ENCODE measurements around the gene PTPN20.

Gene PTPN20

GRCh38 chr10:47021850-47022249, 110.6 kb downstream of the PTPN20 start:
- no peak for DNase-seq (ENCODE audit: low spot score)

- no peak for DNase-seq (ENCODE audit: low spot score)
Measured at GRCh38 chr10:47022311-47023131, 111.3 kb downstream of the PTPN20 start.

GRCh38 chr10:47023237-47024045, 112.2 kb downstream of the PTPN20 start:
- no peak for DNase-seq (ENCODE audit: low spot score)

- no peak for DNase-seq (ENCODE audit: low spot score)
Measured at GRCh38 chr10:47024046-47024322, 112.8 kb downstream of the PTPN20 start.

- DNase-seq (ENCODE audit: low spot score) = peak; percentile 45
Measured at GRCh38 chr10:47024399-47025252, 113.4 kb downstream of the PTPN20 start.

- no peak for DNase-seq (ENCODE audit: low spot score)
Measured at GRCh38 chr10:47025253-47025539, 114.0 kb downstream of the PTPN20 start.

- DNase-seq (ENCODE audit: low spot score) = no peak
Measured at GRCh38 chr10:47025540-47026300, 114.5 kb downstream of the PTPN20 start.

GRCh38 chr10:47026301-47027107, 115.3 kb downstream of the PTPN20 start:
- DNase-seq (ENCODE audit: low spot score) = no peak

- no peak for DNase-seq (ENCODE audit: low spot score)
Measured at GRCh38 chr10:47027108-47027783, 116.0 kb downstream of the PTPN20 start.

- no peak for DNase-seq (ENCODE audit: low spot score)
Measured at GRCh38 chr10:47027784-47028260, 116.6 kb downstream of the PTPN20 start.

GRCh38 chr10:47028466-47028865, 117.2 kb downstream of the PTPN20 start:
- no peak for DNase-seq (ENCODE audit: low spot score)

GRCh38 chr10:47029181-47030009, 118.2 kb downstream of the PTPN20 start:
- DNase-seq (ENCODE audit: low spot score) = no peak

- DNase-seq (ENCODE audit: low spot score) = no peak
Measured at GRCh38 chr10:47030191-47030703, 119.0 kb downstream of the PTPN20 start.

- no peak for DNase-seq (ENCODE audit: low spot score)
Measured at GRCh38 chr10:47031211-47031900, 120.1 kb downstream of the PTPN20 start.

GRCh38 chr10:47031901-47032465, 120.8 kb downstream of the PTPN20 start:
- DNase-seq (ENCODE audit: low spot score) = no peak

GRCh38 chr10:47033081-47033480, 121.9 kb downstream of the PTPN20 start:
- DNase-seq (ENCODE audit: low spot score) = no peak

GRCh38 chr10:47033541-47034270, 122.5 kb downstream of the PTPN20 start:
- no peak for DNase-seq (ENCODE audit: low spot score)
